22Rv1 (cell line): Measurements from ENCODE around the gene NIT2.
"Not testable (repeated sequence)": the region's sequence is repeated elsewhere in the genome, so short reads cannot be mapped to it uniquely, and the experiment has no call there.

Experiments used
- CTCF ChIP-seq: fragments of 450-650 bp; IDR thresholded peaks from 2 replicates; pipeline ENCODE4 v1.5.1; 2017; ENCODE audit warnings: mild to moderate bottlenecking
- ZFX ChIP-seq: fragments of 450-650 bp; IDR thresholded peaks from 2 replicates; pipeline ENCODE4 v1.6.1; 2017; ENCODE audit warnings: antibody characterized with exemption, borderline replicate concordance

GRCh38 chr3:100327377-100327776, 7.2 kb upstream of the NIT2 start:
- TF ChIP-seq CTCF, ZFX: not testable (repeated sequence)
